GM12892 (cell line): Measurements from ENCODE around the gene CELF2.

ENCODE experiments used
- DNase-seq: peaks from one replicate; pipeline ENCODE4 v3.0.0; 2011; ENCODE audit not compliant: insufficient read length
- FAIRE-seq: peaks from 2 replicates; lab custom pipeline; 2011; peaks lifted over from hg19 to GRCh38; lab: Jason Lieb, UNC
- POLR2A ChIP-seq: IDR thresholded peaks from 2 replicates; pipeline ENCODE4 v1.6.1; 2011; ENCODE audit warnings: low read depth, low read length, control low read depth
- POLR2AphosphoS5 ChIP-seq: IDR thresholded peaks from 2 replicates; pipeline ENCODE4 v1.6.1; 2011; ENCODE audit warnings: low read depth, low read length, control low read depth
- TAF1 ChIP-seq: IDR thresholded peaks from 2 replicates; pipeline ENCODE4 v1.6.1; 2011; ENCODE audit warnings: low read depth, mild to moderate bottlenecking, control low read depth, low read length, borderline replicate concordance

The CELF2 gene

GRCh38 chr10:11246752-11247467 lies 229.2 kb downstream of the CELF2 start:
- DNase-seq = no peak
- peak; percentile 81 for FAIRE-seq
- no peak for TF ChIP-seq TAF1

- TF ChIP-seq POLR2A = no peak
- no peak for TF ChIP-seq POLR2AphosphoS5
- TF ChIP-seq TAF1 = no peak
Observed at GRCh38 chr10:11249152-11249807, 231.6 kb downstream of the CELF2 start.

GRCh38 chr10:11249808-11250195 lies 232.1 kb downstream of the CELF2 start:
- peak; percentile 40 for FAIRE-seq
- TF ChIP-seq TAF1 (no peak), POLR2A (no peak), POLR2AphosphoS5 (no peak)
- DNase-seq = no peak

More at GRCh38 chr10:11249152-11249807, 231.6 kb downstream of the CELF2 start:
- no peak for DNase-seq
- peak; percentile 78 for FAIRE-seq

- no peak for FAIRE-seq
- no peak for DNase-seq
- TF ChIP-seq TAF1 = no peak
- TF ChIP-seq POLR2A = no peak
- no peak for TF ChIP-seq POLR2AphosphoS5
Observed at GRCh38 chr10:11250304-11250703, 232.6 kb downstream of the CELF2 start.

- FAIRE-seq (no peak), DNase-seq (no peak)
- TF ChIP-seq POLR2A (no peak; the same call in 1 of the 2 replicates), TAF1 (no peak), POLR2AphosphoS5 (no peak)
Observed at GRCh38 chr10:11252887-11253286, 235.2 kb downstream of the CELF2 start.

- DNase-seq (no peak), FAIRE-seq (no peak)
- no peak for TF ChIP-seq POLR2A
- TF ChIP-seq TAF1 = no peak
- no peak for TF ChIP-seq POLR2AphosphoS5
Observed at GRCh38 chr10:11253385-11254002, 235.8 kb downstream of the CELF2 start.

GRCh38 chr10:11255156-11255555 lies 237.5 kb downstream of the CELF2 start:
- no peak for DNase-seq
- FAIRE-seq = no peak
- TF ChIP-seq POLR2AphosphoS5 = no peak
- TF ChIP-seq TAF1 = no peak
- no peak for TF ChIP-seq POLR2A

- DNase-seq (no peak), FAIRE-seq (no peak)
- 0 out of 2 replicates have a peak, but pooled peaks have one; percentile 12 for TF ChIP-seq POLR2A
- no peak for TF ChIP-seq TAF1
Observed at GRCh38 chr10:11255796-11256444, 238.2 kb downstream of the CELF2 start.

- no peak for FAIRE-seq
- DNase-seq = no peak
- TF ChIP-seq TAF1 (no peak), POLR2A (no peak), POLR2AphosphoS5 (no peak)
Observed at GRCh38 chr10:11256896-11257295, 239.2 kb downstream of the CELF2 start.

- no peak for TF ChIP-seq POLR2A
- TF ChIP-seq TAF1 = no peak
- no peak for TF ChIP-seq POLR2AphosphoS5
- FAIRE-seq (no peak), DNase-seq (no peak)
Observed at GRCh38 chr10:11257440-11258090, 239.9 kb downstream of the CELF2 start.

GRCh38 chr10:11260170-11260569 lies 242.5 kb downstream of the CELF2 start:
- no peak for TF ChIP-seq POLR2AphosphoS5
- FAIRE-seq (peak; percentile 21), DNase-seq (no peak)

- DNase-seq (no peak), FAIRE-seq (no peak)
- TF ChIP-seq TAF1 (no peak), POLR2A (no peak), POLR2AphosphoS5 (no peak)
Observed at GRCh38 chr10:11261143-11261542, 243.5 kb downstream of the CELF2 start.
